Smooth muscle cell of the brain vasculature (primary cell): ENCODE measurements around the gene MEI4.
A peak's percentile ranks its signal among the peaks of the same experiment; 100 is the strongest.
"Not testable (repeated sequence)": the region's sequence is repeated elsewhere in the genome, so short reads cannot be mapped to it uniquely, and the experiment has no call there.

Source experiments
- DNase-seq: peaks from one replicate; pipeline ENCODE4 v3.0.0-alpha.2; 2012; ENCODE audit warnings: low read depth, low spot score

Gene MEI4

GRCh38 chr6:77814119-77814518 lies 161.3 kb downstream of the MEI4 start:
- DNase-seq, result no peak

GRCh38 chr6:77815531-77815930 lies 162.7 kb downstream of the MEI4 start:
- no peak for DNase-seq

GRCh38 chr6:77816766-77817270 lies 164.0 kb downstream of the MEI4 start:
- DNase-seq, result no peak

DNA sequence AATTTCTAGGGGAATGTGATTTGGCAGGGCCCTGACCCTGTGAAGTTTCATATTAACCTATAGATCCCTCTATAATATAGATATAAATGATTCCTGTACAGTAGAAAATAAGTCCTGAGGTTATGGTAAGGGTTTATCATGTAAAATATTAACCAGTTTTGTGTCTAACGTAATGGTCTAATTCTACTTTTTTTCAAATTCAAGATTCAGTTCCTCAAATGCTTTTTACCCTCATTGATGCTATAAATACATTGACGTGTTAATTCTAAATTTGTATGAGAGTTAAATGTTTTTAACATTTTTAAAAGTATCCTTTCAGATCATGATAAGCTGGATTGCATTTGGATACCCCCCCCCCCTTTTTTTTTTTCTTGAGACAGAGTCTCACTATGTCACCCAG lies 169.4 kb downstream of the MEI4 start:
- DNase-seq, result no peak

DNA sequence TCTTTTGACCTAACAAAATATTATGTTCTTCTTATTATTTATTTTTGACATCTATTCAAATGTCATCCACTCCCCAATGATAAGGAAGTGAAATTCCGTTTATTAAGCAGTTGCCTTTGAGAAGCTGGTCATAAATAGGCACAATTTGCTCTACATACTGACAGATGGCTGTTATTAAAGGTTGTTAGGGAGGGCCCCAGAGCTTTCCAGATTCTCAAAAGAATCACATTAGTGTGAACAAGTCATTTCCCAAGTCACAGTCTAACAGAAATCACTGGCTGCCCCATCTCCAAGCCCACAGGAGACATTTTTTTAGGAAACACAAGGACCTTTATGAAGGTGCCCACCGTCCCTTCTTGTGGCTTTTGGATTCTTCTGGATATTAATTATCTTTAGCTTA lies 172.4 kb downstream of the MEI4 start:
- DNase-seq, result no peak

DNA sequence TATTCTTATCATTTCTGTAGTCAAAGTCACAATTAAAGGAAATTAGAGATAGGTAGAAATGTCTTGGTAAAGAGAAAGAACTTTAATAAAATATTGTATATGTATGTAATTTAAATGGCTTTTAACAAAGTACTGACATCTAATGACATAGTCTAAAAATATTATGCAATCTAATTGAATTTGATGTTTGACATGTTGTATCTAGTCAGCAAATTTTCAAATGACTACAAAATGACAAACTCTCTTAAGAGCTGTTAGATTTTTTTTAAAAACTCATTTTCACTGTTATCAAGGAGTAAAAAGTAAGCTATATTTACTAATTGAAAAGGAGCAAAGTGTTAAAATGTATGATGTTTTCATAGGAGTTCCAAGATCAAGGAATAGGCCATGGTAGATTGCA lies 176.9 kb downstream of the MEI4 start:
- no peak for DNase-seq

- not testable (repeated sequence) for DNase-seq
Measured at GRCh38 chr6:77833749-77834148, 180.9 kb downstream of the MEI4 start.

GRCh38 chr6:77834591-77834996 lies 181.8 kb downstream of the MEI4 start:
- DNase-seq, result no peak

DNA sequence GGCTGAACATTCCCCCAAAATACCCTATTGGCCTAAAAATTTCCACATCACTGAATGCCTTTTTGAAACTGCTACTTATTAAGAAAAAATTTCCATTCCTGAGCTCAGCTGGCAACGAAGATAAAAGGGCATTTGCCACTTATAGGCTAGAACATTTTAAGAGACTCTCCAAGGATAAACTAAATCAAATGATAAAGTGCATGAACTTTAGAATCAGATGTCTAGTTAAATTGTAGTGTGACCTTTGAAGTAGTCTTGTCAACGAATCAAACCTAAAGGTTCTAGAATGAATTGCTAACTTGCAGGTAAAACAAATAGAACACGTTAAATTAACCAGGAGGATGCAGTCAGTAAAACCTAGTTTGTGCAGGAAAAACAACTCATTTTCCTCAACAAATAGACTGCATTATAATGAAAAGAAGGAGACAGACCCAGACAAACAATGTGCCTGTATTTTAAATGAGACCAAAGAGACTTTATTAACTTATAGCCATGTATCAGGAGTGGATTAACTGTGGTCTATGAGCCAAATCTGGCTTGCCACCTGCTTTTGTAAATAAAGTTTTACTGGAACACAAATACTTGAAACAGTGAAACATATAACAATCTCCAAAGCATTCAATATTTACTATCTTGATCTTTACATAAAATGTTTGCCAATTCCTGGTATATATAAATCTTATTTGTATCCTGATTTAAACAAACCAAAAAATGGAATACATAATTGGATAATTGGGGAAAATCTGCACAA lies 184.4 kb downstream of the MEI4 start:
- DNase-seq, result no peak

GRCh38 chr6:77839292-77839691 lies 186.5 kb downstream of the MEI4 start:
- no peak for DNase-seq

- no peak for DNase-seq
Measured at GRCh38 chr6:77844822-77845221, 192.0 kb downstream of the MEI4 start.

- no peak for DNase-seq
Measured at GRCh38 chr6:77853401-77853800, 200.6 kb downstream of the MEI4 start.

DNA sequence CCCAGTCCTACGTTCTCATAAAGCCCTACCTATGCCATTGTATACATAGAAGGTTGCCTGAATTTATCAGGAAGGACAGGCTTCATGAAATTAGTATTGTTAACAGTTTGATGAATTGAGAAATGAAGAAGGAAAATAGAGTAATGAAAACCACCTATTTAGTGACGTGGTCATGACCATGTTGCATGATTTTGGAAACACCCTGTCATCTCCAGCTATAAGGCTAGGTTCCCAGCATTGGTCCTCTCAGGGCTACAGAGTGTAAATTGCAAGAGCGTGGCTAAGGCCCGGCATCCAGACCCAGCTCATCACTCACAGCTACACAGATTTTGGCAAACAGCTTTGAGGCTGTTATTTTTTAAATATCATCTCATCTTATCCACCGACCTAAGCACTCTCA lies 203.6 kb downstream of the MEI4 start:
- DNase-seq, result no peak

- no peak for DNase-seq
Measured at GRCh38 chr6:77857421-77857820, 204.6 kb downstream of the MEI4 start.

GRCh38 chr6:77876300-77876699 lies 223.5 kb downstream of the MEI4 start:
- no peak for DNase-seq

GRCh38 chr6:77879527-77879926 lies 226.7 kb downstream of the MEI4 start:
- DNase-seq, result no peak

GRCh38 chr6:77880501-77880900 lies 227.7 kb downstream of the MEI4 start:
- DNase-seq, result peak; percentile 85

DNA sequence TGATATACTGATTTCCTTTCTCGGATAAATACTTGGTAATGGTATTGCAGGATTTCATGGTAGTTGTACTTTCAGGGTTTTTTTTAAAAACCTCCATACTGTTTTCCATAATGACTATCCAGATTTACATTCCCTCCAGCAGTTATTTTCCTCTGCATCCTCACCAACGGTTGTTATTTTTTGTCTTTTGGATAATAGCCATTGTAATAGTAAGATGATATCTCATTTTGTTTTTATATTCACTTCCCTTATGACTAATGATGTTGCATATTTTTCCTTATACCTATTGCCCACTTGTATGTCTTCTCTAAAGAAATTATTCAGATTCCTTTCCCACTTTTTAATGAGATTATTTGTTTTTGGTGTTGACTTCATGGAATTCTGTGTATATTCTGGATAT lies 231.0 kb downstream of the MEI4 start:
- DNase-seq, result no peak

DNA sequence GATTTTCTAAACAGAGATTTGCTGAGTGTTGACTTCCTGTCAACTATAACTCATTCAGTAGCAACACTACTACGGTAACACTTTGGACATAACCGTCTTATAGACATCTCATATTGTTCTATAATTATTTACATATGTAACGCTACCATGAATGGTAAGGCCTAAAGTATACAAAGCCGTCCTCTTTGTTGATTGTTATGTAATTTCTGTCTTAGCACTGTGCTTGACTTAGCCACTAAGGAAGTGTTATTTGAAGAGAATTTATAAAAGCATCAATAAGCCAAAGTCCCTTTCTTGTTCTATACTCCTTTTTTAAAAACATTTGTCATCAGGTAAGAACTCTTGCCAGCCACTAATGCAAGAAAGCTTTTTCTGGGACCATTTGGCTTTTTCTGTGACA lies 240.6 kb downstream of the MEI4 start:
- DNase-seq, result no peak

- DNase-seq, result no peak
Measured at GRCh38 chr6:77906070-77906469, 253.2 kb downstream of the MEI4 start.

- DNase-seq, result no peak
Measured at GRCh38 chr6:77910826-77911225, 258.0 kb downstream of the MEI4 start.

DNA sequence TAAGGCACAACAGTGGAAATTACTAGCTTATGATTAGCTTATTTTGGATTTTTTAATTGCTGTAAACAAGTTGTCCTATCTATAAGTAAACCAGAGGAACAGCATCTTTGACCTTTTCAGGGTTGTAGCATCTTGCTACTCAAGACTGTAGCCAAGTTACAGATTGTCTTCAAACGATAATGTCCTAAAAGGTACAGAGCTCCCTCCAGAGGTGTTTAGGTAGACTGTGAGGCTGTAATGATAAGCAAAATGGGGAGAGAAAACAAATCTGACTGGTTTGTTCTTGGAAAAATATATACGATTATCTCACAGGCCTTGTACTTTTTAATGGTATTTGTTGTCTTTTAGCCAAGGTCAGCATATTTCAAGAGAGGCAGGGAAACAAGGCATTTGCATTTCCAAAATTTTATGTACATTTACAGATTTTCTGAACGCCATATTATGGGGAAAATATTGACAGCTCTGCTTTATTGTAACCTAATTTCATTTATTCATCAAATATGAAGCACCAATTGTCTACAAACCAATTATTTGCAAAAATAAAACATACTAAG lies 273.4 kb downstream of the MEI4 start:
- DNase-seq, result peak; percentile 12

DNA sequence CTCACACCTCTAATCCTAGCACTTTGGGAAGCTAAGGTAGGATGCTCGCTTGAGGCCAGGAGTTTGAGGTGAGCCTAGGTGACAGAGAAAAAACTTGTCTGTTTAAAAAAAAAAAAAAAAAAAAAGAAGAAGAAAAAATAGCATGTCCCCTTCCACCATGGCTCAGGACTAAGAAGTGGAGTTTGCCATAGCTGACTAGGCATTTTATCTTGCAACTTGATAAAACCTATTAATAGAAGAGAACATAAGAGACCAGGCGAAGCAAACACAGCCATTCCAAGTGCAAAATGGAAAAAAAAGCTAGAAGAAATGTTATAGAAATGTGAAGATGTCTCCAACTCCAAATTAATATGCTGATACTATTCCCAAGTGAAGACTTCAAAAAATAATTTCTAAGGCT lies 277.5 kb downstream of the MEI4 start:
- DNase-seq, result no peak
